Uterus (tissue), 2 donors: ENCODE data around the gene POLR3E.

ENCODE experiments used
- CTCF ChIP-seq, 4 experiments: fragments of 200-600 bp in 2 of 4; fragments of 450-650 bp in 2 of 4; sonication (generic) in 2 of 4; IDR thresholded peaks; one replicate each; pipeline ENCODE4 v1.5.1; 2016 to 2019; ENCODE audit warnings: antibody characterized with exemption in 4 of 4, mild to moderate bottlenecking in 2 of 4, moderate library complexity in 1 of 4
- POLR2A ChIP-seq, 2 donors: fragments of 450-650 bp; IDR thresholded peaks; one replicate each; pipeline ENCODE4 v1.6.1; 2016; ENCODE audit warnings: antibody characterized with exemption in 2 of 2, mild to moderate bottlenecking in 1 of 2, moderate library complexity in 1 of 2

- TF ChIP-seq CTCF (IDR thresholded peaks at IDR 0.05) (no peak), POLR2A (IDR thresholded peaks at IDR 0.05) (no peak)
Measured at GRCh38 chr16:22353191-22353919, 56.1 kb downstream of the POLR3E start.
